Progenitor cell of endocrine pancreas (in vitro differentiated cells): ENCODE data around the gene CINP. TPM values are rescaled to one million over a fixed set of nuclear protein-coding genes. Genes with fewer than 3 reads are reported as not detected.
"Not testable (repeated sequence)": the region's sequence is repeated elsewhere in the genome, so short reads cannot be mapped to it uniquely, and the experiment has no call there.

Source experiments
- DNase-seq: peaks from one replicate; pipeline ENCODE4 v3.0.0; 2021; ENCODE audit warnings: low spot score; ENCODE audit not compliant: unreplicated experiment
- H3K27ac Mint-ChIP-seq: 2 replicates; pipeline ENCODE4 v1.8.0; 2021; ENCODE audit warnings: mild to moderate bottlenecking, moderate library complexity, mixed read lengths
- H3K27me3 Mint-ChIP-seq: 2 replicates; pipeline ENCODE4 v1.8.0; 2021; ENCODE audit warnings: mixed read lengths
- H3K36me3 Mint-ChIP-seq: 2 replicates; pipeline ENCODE4 v1.8.0; 2022; ENCODE audit warnings: mixed read lengths; ENCODE audit not compliant: insufficient read depth
- H3K4me1 Mint-ChIP-seq: 2 replicates; pipeline ENCODE4 v1.8.0; 2021; ENCODE audit warnings: low read depth, mixed read lengths
- H3K4me3 Mint-ChIP-seq: 2 replicates; pipeline ENCODE4 v1.8.0; 2021; ENCODE audit warnings: low read depth, mild to moderate bottlenecking, moderate library complexity, mixed read lengths
- H3K9me3 Mint-ChIP-seq: 2 replicates; pipeline ENCODE4 v1.8.0; 2021; ENCODE audit warnings: low read depth, mixed read lengths
- total RNA-seq: library from RNA; stranded (reverse); gene quantifications from 2 replicates; pipeline ENCODE4 v1.2.1, GENCODE V29; 2021
- TF ChIP-seq, protein P1 (sequence below): fragments of 200-600 bp; sonication (generic); IDR thresholded peaks from one replicate; pipeline ENCODE4 v1.5.0; 2021; ENCODE audit warnings: antibody characterized with exemption, mild to moderate bottlenecking; ENCODE audit not compliant: unreplicated experiment

The CINP gene
- total RNA-seq, 1 donor from 2014 or later: 27.7 TPM

GRCh38 chr14:102333390-102333789 is 29.3 kb downstream of the CINP start:
- Mint-ChIP-seq H3K4me3 (no peak overlapping the region), H3K9me3 (no peaks in the 10 kb centered on the region), H3K36me3 (peaks cover 6% of the 10 kb centered on the region), H3K27ac (no peak overlapping the region), H3K4me1 (no peaks in the 10 kb centered on the region), H3K27me3 (no peaks in the 10 kb centered on the region)
- TF ChIP-seq, protein P1, sequence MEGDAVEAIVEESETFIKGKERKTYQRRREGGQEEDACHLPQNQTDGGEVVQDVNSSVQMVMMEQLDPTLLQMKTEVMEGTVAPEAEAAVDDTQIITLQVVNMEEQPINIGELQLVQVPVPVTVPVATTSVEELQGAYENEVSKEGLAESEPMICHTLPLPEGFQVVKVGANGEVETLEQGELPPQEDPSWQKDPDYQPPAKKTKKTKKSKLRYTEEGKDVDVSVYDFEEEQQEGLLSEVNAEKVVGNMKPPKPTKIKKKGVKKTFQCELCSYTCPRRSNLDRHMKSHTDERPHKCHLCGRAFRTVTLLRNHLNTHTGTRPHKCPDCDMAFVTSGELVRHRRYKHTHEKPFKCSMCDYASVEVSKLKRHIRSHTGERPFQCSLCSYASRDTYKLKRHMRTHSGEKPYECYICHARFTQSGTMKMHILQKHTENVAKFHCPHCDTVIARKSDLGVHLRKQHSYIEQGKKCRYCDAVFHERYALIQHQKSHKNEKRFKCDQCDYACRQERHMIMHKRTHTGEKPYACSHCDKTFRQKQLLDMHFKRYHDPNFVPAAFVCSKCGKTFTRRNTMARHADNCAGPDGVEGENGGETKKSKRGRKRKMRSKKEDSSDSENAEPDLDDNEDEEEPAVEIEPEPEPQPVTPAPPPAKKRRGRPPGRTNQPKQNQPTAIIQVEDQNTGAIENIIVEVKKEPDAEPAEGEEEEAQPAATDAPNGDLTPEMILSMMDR: no peak
- no peak for DNase-seq

DNA sequence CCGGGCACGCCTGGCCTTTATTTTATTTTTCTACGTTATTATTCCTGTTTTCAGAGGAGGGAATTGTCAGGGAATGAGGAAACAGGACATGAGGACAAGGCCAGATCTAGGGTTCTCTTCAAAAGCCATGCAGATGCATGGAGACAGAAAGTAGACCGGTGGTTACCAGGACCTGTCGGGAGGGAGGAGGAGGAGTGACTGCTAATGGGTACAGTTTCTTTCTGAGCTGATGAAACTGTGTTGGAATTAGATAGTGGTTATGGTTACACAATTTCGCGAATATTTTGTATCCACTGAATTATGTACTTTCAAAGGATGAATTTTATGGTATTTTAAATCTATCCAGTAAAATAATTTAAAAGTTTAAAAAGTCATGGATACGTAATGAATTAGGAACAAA is 31.9 kb downstream of the CINP start:
- DNase-seq: no peak
- Mint-ChIP-seq H3K27me3 (no peaks in the 10 kb centered on the region), H3K27ac (no peak overlapping the region), H3K4me1 (no peaks in the 10 kb centered on the region), H3K36me3 (peaks cover 8% of the 10 kb centered on the region), H3K9me3 (no peaks in the 10 kb centered on the region), H3K4me3 (no peak overlapping the region)
- TF ChIP-seq, protein P1: no peak

DNA sequence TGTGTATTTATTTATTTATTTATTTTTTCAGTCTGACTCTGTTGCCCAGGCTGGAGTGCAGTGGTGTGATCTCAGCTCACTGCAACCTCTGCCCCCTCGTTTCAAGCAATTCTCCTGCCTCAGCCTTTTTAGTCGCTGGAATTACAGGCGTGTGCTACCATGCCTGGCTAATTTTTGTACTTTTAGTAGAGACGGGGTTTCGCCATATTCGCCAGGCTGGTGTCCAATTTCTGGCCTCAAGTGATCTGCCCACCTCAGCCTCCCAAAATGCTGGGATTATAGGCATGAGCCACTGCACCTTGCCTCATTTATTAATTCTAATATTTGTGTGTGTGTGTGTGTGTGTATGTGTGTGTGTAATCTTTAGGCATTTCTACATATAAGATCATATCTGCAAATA is 33.3 kb downstream of the CINP start:
- H3K36me3 Mint-ChIP-seq, H3K27ac Mint-ChIP-seq, DNase-seq, H3K4me3 Mint-ChIP-seq, H3K9me3 Mint-ChIP-seq, H3K27me3 Mint-ChIP-seq, H3K4me1 Mint-ChIP-seq: not testable (repeated sequence)

- H3K4me1 Mint-ChIP-seq: no peaks in the 10 kb centered on the region
- TF ChIP-seq, protein P1: no peak
- no peaks in the 10 kb centered on the region for H3K27me3 Mint-ChIP-seq
- DNase-seq: no peak
- H3K4me3 Mint-ChIP-seq: no peak overlapping the region
- H3K36me3 Mint-ChIP-seq: peaks cover 4% of the 10 kb centered on the region
- H3K9me3 Mint-ChIP-seq: no peaks in the 10 kb centered on the region
- H3K27ac Mint-ChIP-seq: no peak overlapping the region
Observed at GRCh38 chr14:102326583-102326982, 36.1 kb downstream of the CINP start.

GRCh38 chr14:102325791-102326345 is 36.8 kb downstream of the CINP start:
- H3K27me3 Mint-ChIP-seq: no peaks in the 10 kb centered on the region
- H3K36me3 Mint-ChIP-seq: peaks cover 2% of the 10 kb centered on the region
- DNase-seq: no peak
- H3K27ac Mint-ChIP-seq: no peak overlapping the region
- TF ChIP-seq, protein P1: no peak
- H3K4me3 Mint-ChIP-seq: no peak overlapping the region
- no peaks in the 10 kb centered on the region for H3K9me3 Mint-ChIP-seq
- no peaks in the 10 kb centered on the region for H3K4me1 Mint-ChIP-seq

DNA sequence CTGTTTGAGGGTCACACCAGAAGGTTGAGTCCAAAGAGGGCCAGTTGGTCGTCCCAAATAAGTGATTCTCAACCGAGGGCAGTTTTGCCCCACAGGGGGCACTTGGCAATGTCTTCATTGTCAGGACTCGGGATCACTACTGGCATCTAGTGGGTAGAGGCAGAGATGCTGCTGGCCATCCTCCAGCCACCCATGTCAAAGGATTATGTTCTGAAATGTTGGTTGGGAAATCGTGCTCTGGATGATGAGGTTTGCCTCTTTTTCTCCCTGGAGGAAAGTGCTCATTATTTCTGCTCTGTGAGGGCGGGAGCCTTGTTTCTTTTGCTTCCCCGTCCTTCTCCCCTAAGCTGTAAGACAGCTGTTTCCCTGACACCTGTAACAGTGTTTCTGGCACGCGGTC is 39.6 kb downstream of the CINP start:
- DNase-seq: no peak
- TF ChIP-seq, protein P1: peak; percentile 45
- Mint-ChIP-seq H3K27me3 (no peaks in the 10 kb centered on the region), H3K4me3 (no peak overlapping the region), H3K36me3 (peaks cover 2% of the 10 kb centered on the region), H3K4me1 (peaks cover 5% of the 10 kb centered on the region), H3K27ac (peak overlapping the region; percentile 46), H3K9me3 (no peaks in the 10 kb centered on the region)
